AG04450 (cell line): Measurements from ENCODE around the gene TREML2. TPM values are rescaled to one million over a fixed set of nuclear protein-coding genes. Genes with fewer than 3 reads are reported as not detected.

Experiments used
- CTCF ChIA-PET: fragments of 300-600, 350-600 bp; formaldehyde crosslinking; extraction: SDS; loops from one replicate; lab custom pipeline; 2022; ENCODE audit warnings: antibody characterized with exemption, inconsistent platforms; lab: Charles Lee
- POLR2A ChIA-PET: fragments of 350-600 bp; formaldehyde crosslinking; extraction: SDS; loops from one replicate; lab custom pipeline; 2021; ENCODE audit warnings: antibody characterized with exemption, inconsistent platforms; lab: Yijun Ruan, JAX
- DNase-seq: peaks from one replicate; pipeline ENCODE4 v3.0.0-alpha.2; 2011; ENCODE audit warnings: low read depth, low spot score
- H3K27ac ChIP-seq: one replicate; pipeline ENCODE4 v1.5.1; 2012; ENCODE audit warnings: low read depth, low read length, control low read depth
- H3K27me3 ChIP-seq: one replicate; pipeline ENCODE4 v1.6.0; 2012; ENCODE audit warnings: low read length; ENCODE audit not compliant: control insufficient read depth, insufficient read depth
- H3K4me3 ChIP-seq: 2 replicates; pipeline ENCODE4 v1.5.1; 2011; ENCODE audit warnings: mild to moderate bottlenecking, low read depth, low read length, control low read depth
- H3K9me3 ChIP-seq: 2 replicates; pipeline ENCODE4 v1.5.1; 2012; ENCODE audit warnings: low read length; ENCODE audit not compliant: control insufficient read depth, insufficient read depth
- polyA plus RNA-seq: library from polyadenylated mRNA; depleted of rRNA; stranded (reverse); fragments of >200 nt; gene quantifications from 2 replicates; pipeline ENCODE4 v1.2.3, GENCODE V29; 2011
- TF ChIP-seq, protein P1 (sequence below): IDR thresholded peaks from 2 replicates; pipeline ENCODE4 v1.5.1; 2011; ENCODE audit warnings: low read depth, low read length, control low read depth, inconsistent platforms

TREML2 gene
- polyA plus RNA-seq, 1 experiment = not detected

DNA sequence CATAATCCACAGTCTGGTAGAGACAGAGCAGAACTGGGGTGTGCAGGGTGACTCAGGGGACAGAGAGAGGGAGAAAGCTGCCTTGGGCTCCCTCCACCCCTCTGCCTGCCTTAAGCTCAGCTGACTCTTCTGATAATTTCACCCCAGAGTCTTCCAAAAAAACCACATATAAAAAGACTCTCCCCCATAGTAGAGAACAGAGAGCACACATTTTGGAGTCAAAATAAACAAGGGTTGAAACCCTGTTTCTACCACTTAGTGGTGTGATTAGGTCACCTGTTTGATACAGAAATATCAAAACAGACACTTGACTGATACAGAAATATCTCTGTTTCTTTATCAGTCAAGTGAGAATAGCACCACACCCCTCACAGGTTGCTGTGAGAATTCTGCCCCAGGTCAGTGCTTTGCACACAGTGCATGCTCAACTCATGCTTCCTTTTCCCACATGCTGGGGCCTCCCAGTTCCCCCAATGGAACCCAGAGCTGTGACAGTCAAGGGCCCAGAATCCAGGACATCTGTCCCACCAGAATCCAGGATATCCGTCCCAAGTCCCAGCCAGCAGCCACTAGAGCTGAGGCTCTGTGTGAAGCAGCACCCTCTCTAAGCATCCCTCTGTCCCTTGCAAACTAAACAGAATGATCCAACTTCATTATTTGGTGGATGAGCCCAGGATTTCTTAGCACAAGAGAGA, 1.2 kb downstream of the TREML2 start:
- ChIA-PET POLR2A (no interaction called here), CTCF (interaction anchor here (1.4 kb wide), 1 partner anchor 17 kb away, joined by 5 read pairs; no protein-coding TSS in a partner anchor)
- TF ChIP-seq, protein P1, sequence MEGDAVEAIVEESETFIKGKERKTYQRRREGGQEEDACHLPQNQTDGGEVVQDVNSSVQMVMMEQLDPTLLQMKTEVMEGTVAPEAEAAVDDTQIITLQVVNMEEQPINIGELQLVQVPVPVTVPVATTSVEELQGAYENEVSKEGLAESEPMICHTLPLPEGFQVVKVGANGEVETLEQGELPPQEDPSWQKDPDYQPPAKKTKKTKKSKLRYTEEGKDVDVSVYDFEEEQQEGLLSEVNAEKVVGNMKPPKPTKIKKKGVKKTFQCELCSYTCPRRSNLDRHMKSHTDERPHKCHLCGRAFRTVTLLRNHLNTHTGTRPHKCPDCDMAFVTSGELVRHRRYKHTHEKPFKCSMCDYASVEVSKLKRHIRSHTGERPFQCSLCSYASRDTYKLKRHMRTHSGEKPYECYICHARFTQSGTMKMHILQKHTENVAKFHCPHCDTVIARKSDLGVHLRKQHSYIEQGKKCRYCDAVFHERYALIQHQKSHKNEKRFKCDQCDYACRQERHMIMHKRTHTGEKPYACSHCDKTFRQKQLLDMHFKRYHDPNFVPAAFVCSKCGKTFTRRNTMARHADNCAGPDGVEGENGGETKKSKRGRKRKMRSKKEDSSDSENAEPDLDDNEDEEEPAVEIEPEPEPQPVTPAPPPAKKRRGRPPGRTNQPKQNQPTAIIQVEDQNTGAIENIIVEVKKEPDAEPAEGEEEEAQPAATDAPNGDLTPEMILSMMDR = no peak

GRCh38 chr6:41197234-41197633, 3.7 kb downstream of the TREML2 start:
- no peak for DNase-seq
- Histone ChIP-seq H3K27me3 (no peaks in the 10 kb centered on the region), H3K4me3 (no peak overlapping the region), H3K9me3 (no peaks in the 10 kb centered on the region; the same call in 1 of the 2 replicates), H3K27ac (no peak overlapping the region)
- CTCF ChIA-PET = interaction anchor here (0.5 to 1.1 kb wide), 3 partner anchors 14 to 484 kb away, joined by 3 to 9 read pairs (median 7); no protein-coding TSS in a partner anchor
- TF ChIP-seq, protein P1 = no peak
- POLR2A ChIA-PET = no interaction called here

More for the DNA sequence above, 1.2 kb downstream of the TREML2 start:
- Histone ChIP-seq H3K27me3 (no peaks in the 10 kb centered on the region), H3K9me3 (no peaks in the 10 kb centered on the region; the same call in 1 of the 2 replicates), H3K4me3 (no peak overlapping the region), H3K27ac (no peak overlapping the region)
- DNase-seq = no peak

- Histone ChIP-seq H3K9me3 (no peaks in the 10 kb centered on the region; the same call in 1 of the 2 replicates), H3K4me3 (no peak overlapping the region), H3K27me3 (no peaks in the 10 kb centered on the region), H3K27ac (no peak overlapping the region)
- TF ChIP-seq, protein P1 = no peak
- ChIA-PET CTCF (no interaction called here), POLR2A (no interaction called here)
- DNase-seq = no peak
Measured at GRCh38 chr6:41194386-41194785, 6.6 kb downstream of the TREML2 start.

GRCh38 chr6:41193884-41194283, 7.1 kb downstream of the TREML2 start:
- TF ChIP-seq, protein P1 = no peak
- CTCF ChIA-PET = no interaction called here
- DNase-seq = no peak
- H3K27me3 ChIP-seq = no peaks in the 10 kb centered on the region
- H3K27ac ChIP-seq = no peak overlapping the region
- H3K4me3 ChIP-seq = no peak overlapping the region
- POLR2A ChIA-PET = no interaction called here
- H3K9me3 ChIP-seq = no peaks in the 10 kb centered on the region; the same call in 1 of the 2 replicates

DNA sequence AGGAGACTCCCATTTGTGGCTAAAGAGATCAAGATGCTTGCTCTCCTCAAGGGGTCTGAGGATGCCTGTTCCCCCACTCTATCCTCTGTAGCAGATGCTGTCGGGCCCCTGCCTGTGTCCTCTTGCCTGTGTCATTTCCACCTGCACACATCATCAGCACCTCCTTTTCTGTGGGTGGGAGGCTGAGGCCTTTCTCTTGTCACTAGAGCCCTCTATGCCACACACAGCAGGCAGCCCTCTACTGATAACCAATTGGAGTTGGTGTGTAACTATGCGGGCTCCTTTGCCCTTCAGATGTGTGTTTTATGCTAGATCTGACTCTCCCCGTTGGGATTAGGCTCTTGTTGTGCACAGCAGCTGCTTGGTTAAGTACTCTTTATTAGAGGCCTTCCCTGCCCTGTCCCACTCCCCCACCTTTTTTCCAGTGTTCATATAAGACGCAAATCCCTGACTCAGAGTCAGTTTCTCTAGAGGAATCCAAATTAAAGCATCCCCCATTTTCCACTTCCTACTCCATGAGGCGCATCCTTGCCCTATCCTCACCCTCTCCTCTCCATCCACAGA, 7.7 kb downstream of the TREML2 start:
- TF ChIP-seq, protein P1 = no peak
- Histone ChIP-seq H3K27me3 (no peaks in the 10 kb centered on the region), H3K4me3 (no peak overlapping the region), H3K9me3 (no peaks in the 10 kb centered on the region; the same call in 1 of the 2 replicates), H3K27ac (no peak overlapping the region)
- CTCF ChIA-PET = no interaction called here
- POLR2A ChIA-PET = no interaction called here
- no peak for DNase-seq
